ENCODE results near the gene KSR2.

KSR2 gene

DNA sequence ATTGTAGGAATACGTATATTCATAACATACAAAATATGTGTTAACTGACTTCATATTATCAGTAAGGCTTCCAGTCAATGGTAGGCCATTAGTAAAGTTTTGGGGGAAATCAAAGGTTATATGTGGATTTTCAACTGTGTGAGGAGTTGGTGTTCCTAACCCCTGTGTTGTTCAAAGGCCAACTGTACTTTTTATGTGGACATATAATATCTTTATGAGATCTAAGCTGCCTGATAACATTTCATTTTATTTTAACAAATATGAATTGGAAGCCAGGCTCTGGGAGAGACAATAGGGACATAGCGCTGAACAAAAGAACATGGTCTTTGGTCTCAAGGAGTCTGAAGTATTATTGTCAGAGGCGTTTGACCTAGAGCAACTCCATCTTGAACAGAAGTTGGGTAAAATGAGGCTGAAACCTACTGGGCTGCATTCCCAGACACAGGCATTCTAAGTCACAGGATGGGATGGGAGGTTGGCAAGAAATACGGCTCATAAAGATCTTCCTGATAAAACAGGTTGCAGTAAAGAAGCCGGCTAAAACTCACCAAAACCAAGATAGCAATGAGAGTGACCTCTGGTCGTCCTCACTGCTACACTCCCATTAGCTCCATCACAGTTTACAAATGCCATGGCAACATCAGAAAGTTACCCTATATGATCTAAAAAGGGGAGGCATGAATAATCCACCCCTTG lies 147.2 kb downstream of the KSR2 start:
- Histone ChIP-seq H3K9ac (ENCODE audit: low read length) (no peak overlapping the region), H3K23ac (ENCODE audit: low read length in 2 of 2) (no peak overlapping the region), H3K36me3 (ENCODE audit: control insufficient read depth in 1 of 2, insufficient read depth in 2 of 2, low read depth in 1 of 2, low read length in 2 of 2) (no peaks in the 10 kb centered on the region), H2BK120ac (ENCODE audit: low read depth, low read length) (no peak overlapping the region), H3K4me3 (ENCODE audit: insufficient read depth in 1 of 2, low read depth in 1 of 2, low read length in 2 of 2) (no peak overlapping the region), H3K14ac (ENCODE audit: low read length in 2 of 2) (no peak overlapping the region), H3K18ac (ENCODE audit: low read depth in 1 of 2, low read length in 2 of 2) (no peak overlapping the region), H3K4me2 (ENCODE audit: low read length, poor library complexity, severe bottlenecking) (no peak overlapping the region), H4K8ac (ENCODE audit: low read length) (no peak overlapping the region), H2AK5ac (ENCODE audit: low read length, severe bottlenecking) (no peak overlapping the region), H3K4me1 (ENCODE audit: control insufficient read depth, insufficient read depth, low read depth, low read length) (peaks cover 5% of the 10 kb centered on the region), H3K27me3 (ENCODE audit: control insufficient read depth in 1 of 2, insufficient read depth in 1 of 2, low read length in 2 of 2) (peaks cover 0 to 31% of the 10 kb centered on the region in 2 experiments), H2AFZ (ENCODE audit: low read depth, low read length) (no peak overlapping the region), H3K4ac (ENCODE audit: low read depth in 1 of 2, low read length in 2 of 2) (no peak overlapping the region), H3K27ac (ENCODE audit: low read length, poor library complexity, severe bottlenecking) (no peak overlapping the region), H4K91ac (ENCODE audit: low read length) (no peak overlapping the region), H3K9me3 (ENCODE audit: control insufficient read depth, low read length) (peaks cover 8% of the 10 kb centered on the region), H2BK15ac (ENCODE audit: low read depth, poor library complexity, severe bottlenecking) (no peak overlapping the region), H3K79me1 (replicated peaks; ENCODE audit: low read length, poor library complexity, severe bottlenecking) (no peaks in the 10 kb centered on the region), H2BK5ac (ENCODE audit: low read depth, low read length, poor library complexity, severe bottlenecking) (no peak overlapping the region), H2BK12ac (ENCODE audit: low read length in 2 of 2) (no peak overlapping the region)
- WGBS, result 69% methylated on average over 5 of the region's 6 CpGs
- no peak for DNase-seq

DNA sequence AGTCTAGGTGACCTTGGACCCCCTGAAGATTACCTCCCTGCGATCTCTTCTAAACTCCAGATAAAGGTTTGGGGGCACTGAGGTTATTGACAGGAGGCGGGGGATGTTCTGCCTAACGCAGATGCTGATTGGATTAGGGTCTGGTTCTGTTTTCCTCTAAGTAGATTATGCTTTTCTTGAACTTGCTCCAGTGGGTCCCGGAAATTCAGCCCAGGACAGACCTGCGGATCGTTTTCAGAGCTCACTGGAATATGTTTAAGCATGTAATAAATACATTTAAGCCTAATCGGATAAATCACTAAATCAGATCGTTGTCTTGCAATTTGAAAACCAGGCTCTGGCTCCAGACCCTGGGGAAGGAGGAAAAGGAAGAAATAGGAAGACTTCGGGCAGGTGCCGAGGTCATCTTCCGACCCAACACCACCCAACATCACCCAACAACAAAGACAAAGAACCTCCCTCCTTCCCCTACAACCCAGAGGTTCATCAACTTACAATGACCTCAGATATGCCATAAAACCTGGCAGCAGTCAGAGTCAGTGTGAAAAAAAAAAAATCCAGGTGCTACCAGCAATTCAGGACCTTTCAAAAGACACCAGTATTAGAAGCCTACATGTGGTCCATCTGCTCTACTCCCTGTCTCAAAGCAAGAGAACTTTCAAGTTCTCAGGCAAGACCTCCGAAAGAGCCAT lies 148.4 kb downstream of the KSR2 start:
- no peak overlapping the region for H3K4me2 ChIP-seq (ENCODE audit: low read length, poor library complexity, severe bottlenecking)
- H3K14ac ChIP-seq (ENCODE audit: low read length in 2 of 2), result no peak overlapping the region
- H3K36me3 ChIP-seq (ENCODE audit: control insufficient read depth in 1 of 2, insufficient read depth in 2 of 2, low read depth in 1 of 2, low read length in 2 of 2), result no peaks in the 10 kb centered on the region
- no peak overlapping the region for H4K91ac ChIP-seq (ENCODE audit: low read length)
- H3K9ac ChIP-seq (ENCODE audit: low read length), result no peak overlapping the region
- no peak overlapping the region for H3K18ac ChIP-seq (ENCODE audit: low read depth in 1 of 2, low read length in 2 of 2)
- no peak overlapping the region for H3K27ac ChIP-seq (ENCODE audit: low read length, poor library complexity, severe bottlenecking)
- H3K9me3 ChIP-seq (ENCODE audit: control insufficient read depth, low read length), result peaks cover 8% of the 10 kb centered on the region
- no peak overlapping the region for H2BK15ac ChIP-seq (ENCODE audit: low read depth, poor library complexity, severe bottlenecking)
- peaks cover 3% of the 10 kb centered on the region for H3K4me1 ChIP-seq (ENCODE audit: control insufficient read depth, insufficient read depth, low read depth, low read length)
- H2AFZ ChIP-seq (ENCODE audit: low read depth, low read length), result no peak overlapping the region
- H2BK120ac ChIP-seq (ENCODE audit: low read depth, low read length), result no peak overlapping the region
- no peak for DNase-seq
- no peak overlapping the region for H2BK5ac ChIP-seq (ENCODE audit: low read depth, low read length, poor library complexity, severe bottlenecking)
- WGBS, result 83% methylated on average over 9 of the region's 12 CpGs
- peaks cover 0 to 26% of the 10 kb centered on the region in 2 experiments for H3K27me3 ChIP-seq (ENCODE audit: control insufficient read depth in 1 of 2, insufficient read depth in 1 of 2, low read length in 2 of 2)
- no peak overlapping the region for H3K4me3 ChIP-seq (ENCODE audit: insufficient read depth in 1 of 2, low read depth in 1 of 2, low read length in 2 of 2)
- no peaks in the 10 kb centered on the region for H3K79me1 ChIP-seq (replicated peaks; ENCODE audit: low read length, poor library complexity, severe bottlenecking)
- H4K8ac ChIP-seq (ENCODE audit: low read length), result no peak overlapping the region
- no peak overlapping the region for H2AK5ac ChIP-seq (ENCODE audit: low read length, severe bottlenecking)
- H2BK12ac ChIP-seq (ENCODE audit: low read length in 2 of 2), result no peak overlapping the region
- H3K23ac ChIP-seq (ENCODE audit: low read length in 2 of 2), result no peak overlapping the region
- H3K4ac ChIP-seq (ENCODE audit: low read depth in 1 of 2, low read length in 2 of 2), result no peak overlapping the region

DNA sequence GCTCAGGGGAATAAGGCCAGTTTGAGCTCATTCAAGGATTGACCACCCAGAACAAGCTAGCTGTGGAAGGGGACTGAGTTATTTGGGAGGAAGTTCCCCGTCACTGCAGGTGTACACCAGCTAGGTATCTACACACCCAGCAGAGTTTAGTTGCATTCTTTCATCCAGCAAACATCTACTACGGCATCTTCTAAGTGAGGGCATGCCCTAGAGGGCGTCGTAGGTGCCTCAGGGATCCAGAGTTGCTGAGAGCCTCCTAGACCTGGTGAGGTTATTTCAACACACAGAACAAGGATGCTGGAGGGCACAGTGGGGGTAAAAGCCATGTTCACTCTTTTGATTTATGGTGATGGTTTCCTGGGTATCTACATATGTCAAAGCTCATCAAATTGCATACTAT lies 149.6 kb downstream of the KSR2 start:
- H3K4me2 ChIP-seq (ENCODE audit: low read length, poor library complexity, severe bottlenecking), result no peak overlapping the region
- no peak overlapping the region for H2AFZ ChIP-seq (ENCODE audit: low read depth, low read length)
- peaks cover 3% of the 10 kb centered on the region for H3K4me1 ChIP-seq (ENCODE audit: control insufficient read depth, insufficient read depth, low read depth, low read length)
- no peak overlapping the region for H2BK120ac ChIP-seq (ENCODE audit: low read depth, low read length)
- H3K14ac ChIP-seq (ENCODE audit: low read length in 2 of 2), result no peak overlapping the region
- H3K23ac ChIP-seq (ENCODE audit: low read length in 2 of 2), result no peak overlapping the region
- H2BK12ac ChIP-seq (ENCODE audit: low read length in 2 of 2), result no peak overlapping the region
- no peak overlapping the region for H3K9ac ChIP-seq (ENCODE audit: low read length)
- no peak overlapping the region for H2AK5ac ChIP-seq (ENCODE audit: low read length, severe bottlenecking)
- no peak overlapping the region for H4K91ac ChIP-seq (ENCODE audit: low read length)
- H3K27me3 ChIP-seq (ENCODE audit: control insufficient read depth in 1 of 2, insufficient read depth in 1 of 2, low read length in 2 of 2), result peaks cover 0 to 24% of the 10 kb centered on the region in 2 experiments
- H3K9me3 ChIP-seq (ENCODE audit: control insufficient read depth, low read length), result peaks cover 8% of the 10 kb centered on the region
- H2BK5ac ChIP-seq (ENCODE audit: low read depth, low read length, poor library complexity, severe bottlenecking), result no peak overlapping the region
- no peak overlapping the region for H3K4me3 ChIP-seq (ENCODE audit: insufficient read depth in 1 of 2, low read depth in 1 of 2, low read length in 2 of 2)
- H3K18ac ChIP-seq (ENCODE audit: low read depth in 1 of 2, low read length in 2 of 2), result no peak overlapping the region
- no peaks in the 10 kb centered on the region for H3K36me3 ChIP-seq (ENCODE audit: control insufficient read depth in 1 of 2, insufficient read depth in 2 of 2, low read depth in 1 of 2, low read length in 2 of 2)
- H3K27ac ChIP-seq (ENCODE audit: low read length, poor library complexity, severe bottlenecking), result no peak overlapping the region
- 27% methylated on average over 3 of the region's 4 CpGs for WGBS
- no peaks in the 10 kb centered on the region for H3K79me1 ChIP-seq (replicated peaks; ENCODE audit: low read length, poor library complexity, severe bottlenecking)
- DNase-seq, result no peak
- no peak overlapping the region for H4K8ac ChIP-seq (ENCODE audit: low read length)
- H3K4ac ChIP-seq (ENCODE audit: low read depth in 1 of 2, low read length in 2 of 2), result no peak overlapping the region
- no peak overlapping the region for H2BK15ac ChIP-seq (ENCODE audit: low read depth, poor library complexity, severe bottlenecking)

DNA sequence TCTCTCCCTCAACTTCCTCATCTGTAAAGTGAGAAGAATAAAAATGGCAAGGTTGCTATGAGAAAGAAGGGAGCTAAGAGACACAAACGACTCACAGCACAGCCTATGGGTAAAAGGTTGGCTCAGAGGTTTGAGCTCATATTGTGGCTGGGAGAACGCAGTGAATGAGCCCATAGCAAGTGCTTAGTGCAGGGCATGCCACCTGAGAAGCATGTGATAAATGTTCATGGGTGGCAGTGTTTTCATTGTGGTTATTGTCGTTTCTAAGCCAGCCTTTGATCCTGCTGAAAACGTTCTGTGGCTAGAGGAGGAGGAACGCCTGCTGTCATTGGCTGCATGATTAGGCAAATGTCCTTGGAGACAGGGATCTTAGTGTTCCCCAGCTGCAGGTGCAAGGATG lies 150.4 kb downstream of the KSR2 start:
- Histone ChIP-seq H3K9ac (ENCODE audit: low read length) (no peak overlapping the region), H2BK12ac (ENCODE audit: low read length in 2 of 2) (no peak overlapping the region), H2BK15ac (ENCODE audit: low read depth, poor library complexity, severe bottlenecking) (no peak overlapping the region), H3K4me3 (ENCODE audit: insufficient read depth in 1 of 2, low read depth in 1 of 2, low read length in 2 of 2) (no peak overlapping the region), H4K8ac (ENCODE audit: low read length) (no peak overlapping the region), H3K27me3 (ENCODE audit: control insufficient read depth in 1 of 2, insufficient read depth in 1 of 2, low read length in 2 of 2) (peaks cover 0 to 23% of the 10 kb centered on the region in 2 experiments), H4K91ac (ENCODE audit: low read length) (no peak overlapping the region), H3K79me1 (replicated peaks; ENCODE audit: low read length, poor library complexity, severe bottlenecking) (no peaks in the 10 kb centered on the region), H3K18ac (ENCODE audit: low read depth in 1 of 2, low read length in 2 of 2) (no peak overlapping the region), H3K36me3 (ENCODE audit: control insufficient read depth in 1 of 2, insufficient read depth in 2 of 2, low read depth in 1 of 2, low read length in 2 of 2) (no peaks in the 10 kb centered on the region), H3K4me2 (ENCODE audit: low read length, poor library complexity, severe bottlenecking) (no peak overlapping the region), H2AFZ (ENCODE audit: low read depth, low read length) (no peak overlapping the region), H3K27ac (ENCODE audit: low read length, poor library complexity, severe bottlenecking) (no peak overlapping the region), H2BK5ac (ENCODE audit: low read depth, low read length, poor library complexity, severe bottlenecking) (no peak overlapping the region), H3K9me3 (ENCODE audit: control insufficient read depth, low read length) (peaks cover 8% of the 10 kb centered on the region), H3K4ac (ENCODE audit: low read depth in 1 of 2, low read length in 2 of 2) (no peak overlapping the region), H3K4me1 (ENCODE audit: control insufficient read depth, insufficient read depth, low read depth, low read length) (peaks cover 3% of the 10 kb centered on the region), H2AK5ac (ENCODE audit: low read length, severe bottlenecking) (no peak overlapping the region), H3K14ac (ENCODE audit: low read length in 2 of 2) (no peak overlapping the region), H2BK120ac (ENCODE audit: low read depth, low read length) (no peak overlapping the region), H3K23ac (ENCODE audit: low read length in 2 of 2) (no peak overlapping the region)
- WGBS, result 55% methylated on average over 5 of the region's 5 CpGs
- no peak for DNase-seq

Measured in mesenchymal stem cell (in vitro differentiated cells and primary cell).